Measurements from ENCODE around the gene RAB29.

DNA sequence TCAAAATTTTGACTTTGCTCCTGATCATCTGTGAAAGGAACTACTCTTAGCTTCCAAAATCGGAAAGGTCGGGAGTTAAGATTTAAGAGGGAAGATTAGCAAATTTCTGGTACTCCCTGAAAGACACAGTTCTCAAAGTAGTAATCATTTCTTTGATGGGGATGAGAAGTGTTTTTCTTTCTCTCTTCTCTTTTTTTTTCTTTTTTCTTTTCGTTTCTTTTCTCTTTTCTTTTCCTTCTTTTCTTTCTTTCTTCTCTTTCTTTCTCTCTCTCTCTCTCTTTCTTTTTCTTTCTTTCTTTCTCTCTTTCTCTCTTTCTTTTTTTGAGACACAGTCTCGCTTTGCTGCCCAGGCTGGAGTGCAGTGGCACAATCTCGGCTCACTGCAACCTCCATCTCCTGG is 5.1 kb upstream of the RAB29 start:
- no peak for TF ChIP-seq ELF4 (IDR thresholded peaks at IDR 0.05)
- TF ChIP-seq ZNF384 (IDR thresholded peaks at IDR 0.05), result no peak
- TF ChIP-seq FOXM1 (IDR thresholded peaks at IDR 0.05; ENCODE audit: borderline replicate concordance), result no peak
- no peak for TF ChIP-seq SP1 (IDR thresholded peaks at IDR 0.05)
- TF ChIP-seq CTBP1 (IDR thresholded peaks at IDR 0.05; ENCODE audit: borderline replicate concordance), result no peak
- TF ChIP-seq HDGF (IDR thresholded peaks at IDR 0.05; ENCODE audit: borderline replicate concordance), result no peak
- TF ChIP-seq FOXK2 (IDR thresholded peaks at IDR 0.05), result no peak
- no peak for TF ChIP-seq SUZ12 (IDR thresholded peaks at IDR 0.05)
- no peak for TF ChIP-seq ARNT (IDR thresholded peaks at IDR 0.05)
- TF ChIP-seq FOXA1 (IDR thresholded peaks at IDR 0.05), result no peak
- TF ChIP-seq BHLHE40 (IDR thresholded peaks at IDR 0.05; ENCODE audit: borderline replicate concordance), result no peak
- TF ChIP-seq LEF1 (IDR thresholded peaks at IDR 0.05; ENCODE audit: borderline replicate concordance), result no peak
- no peak for TF ChIP-seq TARDBP (IDR thresholded peaks at IDR 0.05)
- TF ChIP-seq, protein P1, sequence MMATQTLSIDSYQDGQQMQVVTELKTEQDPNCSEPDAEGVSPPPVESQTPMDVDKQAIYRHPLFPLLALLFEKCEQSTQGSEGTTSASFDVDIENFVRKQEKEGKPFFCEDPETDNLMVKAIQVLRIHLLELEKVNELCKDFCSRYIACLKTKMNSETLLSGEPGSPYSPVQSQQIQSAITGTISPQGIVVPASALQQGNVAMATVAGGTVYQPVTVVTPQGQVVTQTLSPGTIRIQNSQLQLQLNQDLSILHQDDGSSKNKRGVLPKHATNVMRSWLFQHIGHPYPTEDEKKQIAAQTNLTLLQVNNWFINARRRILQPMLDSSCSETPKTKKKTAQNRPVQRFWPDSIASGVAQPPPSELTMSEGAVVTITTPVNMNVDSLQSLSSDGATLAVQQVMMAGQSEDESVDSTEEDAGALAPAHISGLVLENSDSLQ (IDR thresholded peaks at IDR 0.05), result no peak
